ENCODE data around the gene CUX1. TPM values are rescaled to one million over a fixed set of nuclear protein-coding genes. Genes with fewer than 3 reads are reported as not detected.

The CUX1 gene
- total and polyA plus RNA-seq, 2 of the 13 experiments (the other 11 are each of a cell fraction or from before 2014, with no cell fraction given), result 13.7 to 14.9 TPM

GRCh38 chr7:102306916-102307677 lies 489.7 kb downstream of the CUX1 start (continued):
- no peak for TF ChIP-seq ZNF597 (CRISPR knock-in tag; IDR thresholded peaks at IDR 0.05)
- no peak for TF ChIP-seq MLXIP (CRISPR knock-in tag; IDR thresholded peaks at IDR 0.05; ENCODE audit: borderline replicate concordance)
- no peak for TF ChIP-seq TAF1 (CRISPR knock-in tag; IDR thresholded peaks at IDR 0.05)
- TF ChIP-seq SOX6 (IDR thresholded peaks at IDR 0.05), result no peak
- 0 out of 2 replicates have a peak, but pooled peaks have one; percentile 11 for TF ChIP-seq SOX6 (CRISPR knock-in tag; IDR thresholded peaks at IDR 0.05)
- no peak for TF ChIP-seq GPN1 (CRISPR knock-in tag; IDR thresholded peaks at IDR 0.05; ENCODE audit: borderline replicate concordance)
- no peak for TF ChIP-seq MATR3 (CRISPR knock-in tag; IDR thresholded peaks at IDR 0.05)
- TF ChIP-seq CBX1 (IDR thresholded peaks at IDR 0.05; ENCODE audit: low read depth), result no peak
- no peak for TF ChIP-seq ZNF503 (CRISPR knock-in tag; IDR thresholded peaks at IDR 0.05)
- no peak for TF ChIP-seq NFYB (CRISPR knock-in tag; IDR thresholded peaks at IDR 0.05)
- TF ChIP-seq POLR2A (IDR thresholded peaks at IDR 0.05; ENCODE audit: insufficient read depth in 1 of 2, low read depth in 2 of 2, low read length in 2 of 2), result no peak
- no peak for TF ChIP-seq ZBTB25 (CRISPR knock-in tag; IDR thresholded peaks at IDR 0.05)
- no peak for TF ChIP-seq ZNF567 (CRISPR knock-in tag; IDR thresholded peaks at IDR 0.05; ENCODE audit: borderline replicate concordance)
- no peak for TF ChIP-seq LRRFIP1 (CRISPR knock-in tag; conservative IDR thresholded peaks at IDR 0.05)
- TF ChIP-seq SNRNP70 (IDR thresholded peaks at IDR 0.05; ENCODE audit: low read depth, low read length), result no peak
- no peak for TF ChIP-seq EEA1 (CRISPR knock-in tag; IDR thresholded peaks at IDR 0.05; ENCODE audit: borderline replicate concordance)
- TF ChIP-seq STAT6 (CRISPR knock-in tag; IDR thresholded peaks at IDR 0.05; ENCODE audit: borderline replicate concordance), result no peak
